ENCODE measurements around the gene SIK2. TPM values are rescaled to one million over a fixed set of nuclear protein-coding genes. Genes with fewer than 3 reads are reported as not detected.

The SIK2 gene
- total RNA-seq, 1 donor from 2014 or later: 43.0 TPM

GRCh38 chr11:111735262-111736116, 133.2 kb downstream of the SIK2 start:
- H3K27ac Mint-ChIP-seq: peak overlapping the region; percentile 95
- no peaks in the 10 kb centered on the region for H3K9me3 Mint-ChIP-seq (ENCODE audit: low read depth)
- no peak for TF ChIP-seq CTCF (IDR thresholded peaks at IDR 0.05; ENCODE audit: unreplicated experiment)
- H3K4me3 Mint-ChIP-seq (ENCODE audit: low read depth): no peak overlapping the region
- no peak for DNase-seq (ENCODE audit: low spot score, unreplicated experiment)
- peaks cover 6% of the 10 kb centered on the region for H3K36me3 Mint-ChIP-seq (ENCODE audit: insufficient read depth)
- H3K27me3 Mint-ChIP-seq: no peaks in the 10 kb centered on the region
- peaks cover 27% of the 10 kb centered on the region for H3K4me1 Mint-ChIP-seq (ENCODE audit: low read depth)

- Mint-ChIP-seq H3K36me3 (ENCODE audit: insufficient read depth) (peaks cover 12% of the 10 kb centered on the region), H3K4me3 (ENCODE audit: low read depth) (no peak overlapping the region)
Observed at GRCh38 chr11:111736181-111736590, 133.9 kb downstream of the SIK2 start.

DNA sequence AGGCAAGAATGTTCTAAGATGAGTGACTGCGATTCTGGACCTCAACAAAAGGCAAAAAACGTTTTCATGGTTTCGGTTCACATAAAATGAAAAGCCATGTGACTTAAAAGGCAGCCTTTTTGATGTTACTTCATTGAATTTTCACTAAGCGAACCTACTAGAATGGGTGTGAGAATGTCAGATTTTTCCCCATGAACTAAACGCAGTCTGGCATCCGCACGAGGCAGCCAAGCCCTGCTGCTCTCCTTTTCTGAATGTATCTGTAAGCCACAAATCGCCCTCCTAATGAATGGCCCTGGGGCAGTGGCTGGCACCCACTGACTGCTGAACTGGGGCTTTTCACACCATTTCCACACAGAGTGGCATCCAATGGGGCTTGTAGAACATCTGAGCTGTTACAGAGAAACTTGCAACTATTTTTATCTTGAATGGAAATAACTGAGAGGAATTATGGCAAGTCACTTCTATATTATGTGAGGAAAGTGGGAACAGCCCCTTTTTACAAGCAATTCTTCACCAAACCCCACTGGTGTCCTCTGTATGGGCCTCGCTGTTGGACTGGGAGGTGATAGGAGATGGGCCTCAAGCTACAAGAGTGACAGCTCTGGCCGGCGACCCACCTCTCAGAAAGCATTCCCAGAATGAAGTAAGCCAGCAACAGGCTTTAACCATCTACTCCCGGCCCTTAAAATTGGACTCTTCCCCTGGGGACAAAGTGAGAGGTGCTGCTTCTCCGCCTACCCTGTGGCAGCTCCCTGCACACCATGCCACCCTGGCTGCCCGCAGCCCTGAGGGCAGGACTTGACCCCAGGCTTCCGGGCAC, 134.6 kb downstream of the SIK2 start:
- no peak for TF ChIP-seq CTCF (IDR thresholded peaks at IDR 0.05; ENCODE audit: unreplicated experiment)
- H3K27me3 Mint-ChIP-seq: no peaks in the 10 kb centered on the region
- no peak for DNase-seq (ENCODE audit: low spot score, unreplicated experiment)
- H3K27ac Mint-ChIP-seq: peak overlapping the region; percentile 31
- H3K4me3 Mint-ChIP-seq (ENCODE audit: low read depth): no peak overlapping the region
- no peaks in the 10 kb centered on the region for H3K9me3 Mint-ChIP-seq (ENCODE audit: low read depth)
- H3K36me3 Mint-ChIP-seq (ENCODE audit: insufficient read depth): peaks cover 18% of the 10 kb centered on the region
- H3K4me1 Mint-ChIP-seq (ENCODE audit: low read depth): peaks cover 19% of the 10 kb centered on the region

More at GRCh38 chr11:111736181-111736590, 133.9 kb downstream of the SIK2 start:
- no peak for DNase-seq (ENCODE audit: low spot score, unreplicated experiment)
- peak overlapping the region; percentile 82 for H3K27ac Mint-ChIP-seq
- peaks cover 21% of the 10 kb centered on the region for H3K4me1 Mint-ChIP-seq (ENCODE audit: low read depth)
- TF ChIP-seq CTCF (IDR thresholded peaks at IDR 0.05; ENCODE audit: unreplicated experiment): no peak
- H3K9me3 Mint-ChIP-seq (ENCODE audit: low read depth): no peaks in the 10 kb centered on the region
- no peaks in the 10 kb centered on the region for H3K27me3 Mint-ChIP-seq

GRCh38 chr11:111737444-111738210, 135.4 kb downstream of the SIK2 start:
- DNase-seq (ENCODE audit: low spot score, unreplicated experiment): no peak
- Mint-ChIP-seq H3K36me3 (ENCODE audit: insufficient read depth) (peaks cover 21% of the 10 kb centered on the region), H3K27me3 (no peaks in the 10 kb centered on the region), H3K4me1 (ENCODE audit: low read depth) (peaks cover 19% of the 10 kb centered on the region), H3K9me3 (ENCODE audit: low read depth) (no peaks in the 10 kb centered on the region), H3K27ac (peak overlapping the region; percentile 60), H3K4me3 (ENCODE audit: low read depth) (no peak overlapping the region)
- TF ChIP-seq CTCF (IDR thresholded peaks at IDR 0.05; ENCODE audit: unreplicated experiment): no peak

DNA sequence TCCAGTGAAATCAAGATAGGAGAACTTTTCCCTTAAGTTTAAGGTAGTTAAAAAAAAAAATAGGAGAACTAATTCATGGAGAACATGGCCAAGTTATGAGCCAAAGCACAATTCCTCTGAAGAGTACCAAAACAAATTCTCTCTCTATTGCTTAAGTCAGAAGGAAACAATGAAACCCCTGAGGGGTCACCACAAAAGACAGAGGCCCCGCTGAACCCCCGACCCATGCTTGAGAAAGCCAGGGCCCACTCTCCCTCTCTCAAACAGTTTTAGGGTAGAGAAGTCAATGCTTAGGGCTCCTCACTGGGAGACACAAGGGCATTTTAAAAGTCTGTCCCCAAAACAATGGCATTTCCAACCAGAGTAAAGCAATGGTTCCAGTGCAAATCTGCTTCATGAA, 137.1 kb downstream of the SIK2 start:
- H3K27ac Mint-ChIP-seq: peak overlapping the region; percentile 54
- no peaks in the 10 kb centered on the region for H3K9me3 Mint-ChIP-seq (ENCODE audit: low read depth)
- no peak for DNase-seq (ENCODE audit: low spot score, unreplicated experiment)
- no peak for TF ChIP-seq CTCF (IDR thresholded peaks at IDR 0.05; ENCODE audit: unreplicated experiment)
- H3K36me3 Mint-ChIP-seq (ENCODE audit: insufficient read depth): peaks cover 25% of the 10 kb centered on the region
- peaks cover 19% of the 10 kb centered on the region for H3K4me1 Mint-ChIP-seq (ENCODE audit: low read depth)
- H3K27me3 Mint-ChIP-seq: no peaks in the 10 kb centered on the region
- H3K4me3 Mint-ChIP-seq (ENCODE audit: low read depth): no peak overlapping the region

All from progenitor cell of endocrine pancreas (in vitro differentiated cells).